Stimulated activated CD4-positive, alpha-beta T cell treated with anti-CD3 and anti-CD28 coated beads, TNF-alpha, amount 100 ng/mL, for 24 hours (primary cell): ENCODE results near the gene SLC30A4.
"Not testable (repeated sequence)": the region's sequence is repeated elsewhere in the genome, so short reads cannot be mapped to it uniquely, and the experiment has no call there.

ENCODE experiments used
- DNase-seq, 3 experiments: peaks; one replicate each; pipeline ENCODE4 v3.0.0-alpha.2; 2020; ENCODE audit warnings: low read depth in 3 of 3

SLC30A4 gene, protein sequence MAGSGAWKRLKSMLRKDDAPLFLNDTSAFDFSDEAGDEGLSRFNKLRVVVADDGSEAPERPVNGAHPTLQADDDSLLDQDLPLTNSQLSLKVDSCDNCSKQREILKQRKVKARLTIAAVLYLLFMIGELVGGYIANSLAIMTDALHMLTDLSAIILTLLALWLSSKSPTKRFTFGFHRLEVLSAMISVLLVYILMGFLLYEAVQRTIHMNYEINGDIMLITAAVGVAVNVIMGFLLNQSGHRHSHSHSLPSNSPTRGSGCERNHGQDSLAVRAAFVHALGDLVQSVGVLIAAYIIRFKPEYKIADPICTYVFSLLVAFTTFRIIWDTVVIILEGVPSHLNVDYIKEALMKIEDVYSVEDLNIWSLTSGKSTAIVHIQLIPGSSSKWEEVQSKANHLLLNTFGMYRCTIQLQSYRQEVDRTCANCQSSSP

GRCh38 chr15:45522328-45523165 lies at the start of gene SLC30A4:
SLC30A4 (minus strand) TSS chr15:45522755; CDS start chr15:45522354, 401 bp downstream.
- peak in 2 of 3 experiments; percentile 32 to 59 for DNase-seq

GRCh38 chr15:45555934-45556608 lies 33.5 kb upstream of the SLC30A4 start:
- no peak for DNase-seq

DNA sequence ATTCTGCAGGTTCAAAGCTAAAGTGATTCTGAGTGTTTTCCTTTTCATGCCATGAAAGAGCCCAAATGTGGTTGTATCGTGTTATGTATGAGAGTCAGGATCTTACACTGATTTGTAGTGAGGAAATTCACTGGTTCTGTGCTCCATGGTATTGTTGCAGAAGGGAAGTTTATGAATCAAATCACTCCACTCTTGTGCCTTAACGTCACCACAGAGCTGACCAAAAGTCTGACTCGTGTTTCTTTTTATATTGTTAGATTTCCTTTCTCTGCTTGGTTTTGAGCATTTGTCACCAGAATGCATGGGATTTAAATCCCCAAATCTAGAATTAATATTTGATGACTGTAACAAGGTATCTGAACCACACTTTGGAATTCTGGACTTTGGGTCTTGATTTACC lies 29.1 kb upstream of the SLC30A4 start:
- no peak for DNase-seq

GRCh38 chr15:45550436-45550835 lies 27.9 kb upstream of the SLC30A4 start:
- no peak for DNase-seq

DNA sequence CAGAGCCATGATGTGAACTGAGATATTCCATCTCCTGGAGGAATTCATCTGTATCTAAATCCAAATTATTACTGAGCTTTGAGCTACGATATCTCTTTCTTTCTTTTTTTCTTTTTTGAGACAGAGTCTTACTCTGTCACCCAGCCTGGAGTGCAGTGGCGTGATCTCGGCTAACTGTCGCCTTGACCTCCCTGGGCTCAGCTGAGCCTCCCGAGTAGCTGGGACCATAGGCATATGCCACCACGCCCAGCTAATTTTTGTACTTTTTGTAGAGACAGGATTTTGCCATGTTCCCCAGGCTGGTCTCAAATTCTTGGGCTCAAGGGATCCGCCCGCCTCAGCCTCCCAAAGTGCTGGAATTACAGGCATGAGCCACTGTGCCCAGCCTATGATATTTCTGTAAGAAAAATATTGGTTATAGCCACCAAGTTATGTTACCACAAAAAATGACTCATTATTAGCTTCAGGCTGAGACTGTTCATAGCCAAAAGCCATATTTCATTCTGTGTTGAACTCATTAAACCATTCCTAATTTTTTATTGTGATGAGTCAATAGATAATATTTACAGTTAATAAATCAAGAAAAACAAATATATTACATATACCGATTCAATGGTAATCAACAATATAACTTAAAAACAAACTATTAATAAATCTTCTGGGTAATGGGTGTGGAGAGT lies 27.1 kb upstream of the SLC30A4 start:
- no peak for DNase-seq

GRCh38 chr15:45548753-45549520 lies 26.4 kb upstream of the SLC30A4 start:
- no peak for DNase-seq

- no peak for DNase-seq
Measured at GRCh38 chr15:45546789-45547188, 24.2 kb upstream of the SLC30A4 start.

GRCh38 chr15:45544266-45545023 lies 21.9 kb upstream of the SLC30A4 start:
- DNase-seq = no peak

DNA sequence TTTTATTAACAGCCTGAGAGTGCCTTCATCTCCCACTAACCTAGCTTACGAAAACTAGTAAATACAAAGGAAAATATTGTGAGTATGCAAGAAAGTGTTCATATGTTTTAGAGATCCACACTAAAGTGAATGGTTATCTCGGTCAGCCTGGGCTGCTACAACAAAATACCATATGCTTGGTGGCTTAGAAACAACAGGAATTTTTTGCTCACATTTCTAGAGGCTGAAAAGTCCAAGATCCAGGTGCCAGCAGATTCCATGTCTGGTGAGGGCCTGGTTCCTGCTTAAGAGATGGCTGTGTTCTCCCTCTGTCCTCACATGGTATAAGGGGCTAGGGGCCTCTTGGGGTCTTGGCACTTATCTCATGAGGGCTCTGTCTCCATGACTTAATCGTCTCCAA lies 20.5 kb upstream of the SLC30A4 start:
- no peak for DNase-seq

GRCh38 chr15:45540531-45540930 lies 18.0 kb upstream of the SLC30A4 start:
- DNase-seq = no peak

GRCh38 chr15:45539680-45540079 lies 17.1 kb upstream of the SLC30A4 start:
- no peak for DNase-seq

GRCh38 chr15:45536934-45537333 lies 14.4 kb upstream of the SLC30A4 start:
- DNase-seq = no peak

- DNase-seq = no peak
Measured at GRCh38 chr15:45535486-45536042, 13.0 kb upstream of the SLC30A4 start.

DNA sequence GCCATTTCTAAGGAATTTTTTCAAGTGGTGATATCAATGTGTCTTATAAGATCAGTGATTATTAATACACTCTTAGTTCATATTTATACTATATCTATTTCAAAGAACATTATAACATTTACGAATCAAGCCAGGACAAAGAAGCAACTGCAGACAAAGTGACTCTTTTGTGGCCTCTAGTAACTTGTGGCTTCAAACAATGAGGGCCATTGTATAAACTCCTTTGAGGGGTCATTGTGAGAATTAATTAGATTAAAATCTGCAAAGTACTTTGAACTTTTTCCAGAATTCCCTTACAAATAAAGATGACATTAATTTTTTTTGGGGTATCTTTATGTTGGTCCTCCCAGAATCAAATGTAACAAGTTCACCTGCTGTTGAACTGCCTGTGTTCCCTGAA lies 12.3 kb upstream of the SLC30A4 start:
- DNase-seq = no peak

GRCh38 chr15:45532892-45533291 lies 10.3 kb upstream of the SLC30A4 start:
- not testable (repeated sequence) for DNase-seq

GRCh38 chr15:45529613-45530012 lies 7.1 kb upstream of the SLC30A4 start:
- no peak for DNase-seq

DNA sequence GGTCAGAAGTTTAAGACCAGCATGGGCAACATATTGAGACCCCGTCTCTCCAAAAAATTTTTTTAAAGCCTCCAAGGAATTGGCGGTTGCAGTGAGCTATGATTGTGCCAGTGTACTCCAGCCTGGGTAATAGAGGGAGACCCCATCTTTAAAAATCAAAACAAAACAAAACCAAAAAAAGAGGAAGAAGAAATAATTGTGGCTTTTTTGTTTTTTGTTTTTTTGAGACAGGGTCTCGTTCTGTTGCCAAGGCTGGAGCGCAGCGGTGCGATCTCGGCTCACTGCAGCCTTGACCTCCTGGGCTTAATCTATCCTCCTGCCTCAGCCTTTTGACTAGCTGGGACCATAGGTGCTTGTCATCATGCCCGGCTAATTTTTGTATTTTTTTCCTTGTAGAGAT lies 4.5 kb upstream of the SLC30A4 start:
- DNase-seq = no peak

DNA sequence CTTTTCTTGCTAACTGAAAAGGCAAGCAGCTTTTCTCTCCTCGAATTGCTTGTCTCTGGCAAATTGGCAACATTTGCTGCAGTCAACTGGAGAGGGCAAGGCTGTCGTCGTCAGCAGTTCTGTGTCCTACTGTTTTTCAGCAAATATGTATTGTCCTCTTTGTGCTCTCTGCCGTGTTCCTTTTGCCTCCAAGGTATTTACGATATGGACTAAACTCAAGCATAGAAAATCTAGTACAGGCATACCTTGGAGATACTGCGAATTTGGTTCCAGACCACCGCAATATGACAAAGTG lies 558 bp upstream of the SLC30A4 start:
- DNase-seq = no peak

GRCh38 chr15:45521596-45522327 lies 793 bp downstream of the SLC30A4 start:
- no peak for DNase-seq
